Measurements from ENCODE around the gene WIPI1. TPM values are rescaled to one million over a fixed set of nuclear protein-coding genes. Genes with fewer than 3 reads are reported as not detected.

WIPI1 gene
- polyA plus RNA-seq, 2 of the 4 experiments (the other 2 are of a cell fraction), result 9.5 to 19.7 TPM

DNA sequence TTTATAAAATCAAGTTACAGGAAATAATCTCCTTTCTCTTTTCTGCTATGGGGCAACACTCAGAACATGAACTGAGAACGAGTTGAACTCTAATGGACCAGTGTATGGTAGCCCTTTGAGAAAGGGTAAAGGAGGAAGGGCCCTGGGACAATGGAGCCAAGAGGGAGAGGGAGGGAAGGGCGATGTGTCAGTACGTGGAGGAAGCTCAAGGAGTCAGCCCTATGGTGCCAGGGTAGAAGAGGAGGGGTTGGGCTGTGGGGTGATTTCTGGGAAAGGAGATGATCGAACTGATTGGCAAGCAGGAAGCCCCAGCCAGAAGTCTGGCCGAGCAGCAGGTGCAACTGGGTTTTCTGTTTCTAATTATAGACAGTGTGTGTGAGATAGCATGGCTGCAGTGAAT, 4.3 kb upstream of the WIPI1 start:
- H3K4me1 ChIP-seq, result peaks cover 11% of the 10 kb centered on the region; the same call in 2 of the 3 replicates
- ChIA-PET CTCF (interaction anchor here (0.6 to 8.5 kb wide), 15 partner anchors 12 to 571 kb away, joined by 3 to 59 read pairs (median 4); partner anchors contain the start of gene AMZ2), POLR2A (no interaction called here)
- no peak overlapping the region for H3K27ac ChIP-seq
- H3K4me3 ChIP-seq, result no peak overlapping the region
- H3K9me3 ChIP-seq, result no peaks in the 10 kb centered on the region
- no peak for TF ChIP-seq ZC3H11A (IDR thresholded peaks at IDR 0.05)
- TF ChIP-seq, protein P1, sequence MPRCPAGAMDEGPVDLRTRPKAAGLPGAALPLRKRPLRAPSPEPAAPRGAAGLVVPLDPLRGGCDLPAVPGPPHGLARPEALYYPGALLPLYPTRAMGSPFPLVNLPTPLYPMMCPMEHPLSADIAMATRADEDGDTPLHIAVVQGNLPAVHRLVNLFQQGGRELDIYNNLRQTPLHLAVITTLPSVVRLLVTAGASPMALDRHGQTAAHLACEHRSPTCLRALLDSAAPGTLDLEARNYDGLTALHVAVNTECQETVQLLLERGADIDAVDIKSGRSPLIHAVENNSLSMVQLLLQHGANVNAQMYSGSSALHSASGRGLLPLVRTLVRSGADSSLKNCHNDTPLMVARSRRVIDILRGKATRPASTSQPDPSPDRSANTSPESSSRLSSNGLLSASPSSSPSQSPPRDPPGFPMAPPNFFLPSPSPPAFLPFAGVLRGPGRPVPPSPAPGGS (IDR thresholded peaks at IDR 0.05), result no peak
- TF ChIP-seq MAZ (IDR thresholded peaks at IDR 0.05; ENCODE audit: borderline replicate concordance, low read depth, low read length), result no peak
- no peak for TF ChIP-seq CBX2 (IDR thresholded peaks at IDR 0.05; ENCODE audit: borderline replicate concordance, low read depth)
- no peak for TF ChIP-seq FOXS1 (CRISPR knock-in tag; IDR thresholded peaks at IDR 0.05)
- TF ChIP-seq, protein P2, sequence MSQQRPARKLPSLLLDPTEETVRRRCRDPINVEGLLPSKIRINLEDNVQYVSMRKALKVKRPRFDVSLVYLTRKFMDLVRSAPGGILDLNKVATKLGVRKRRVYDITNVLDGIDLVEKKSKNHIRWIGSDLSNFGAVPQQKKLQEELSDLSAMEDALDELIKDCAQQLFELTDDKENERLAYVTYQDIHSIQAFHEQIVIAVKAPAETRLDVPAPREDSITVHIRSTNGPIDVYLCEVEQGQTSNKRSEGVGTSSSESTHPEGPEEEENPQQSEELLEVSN (IDR thresholded peaks at IDR 0.05; ENCODE audit: borderline replicate concordance, low read depth), result no peak
- no peak for TF ChIP-seq EHMT2 (IDR thresholded peaks at IDR 0.05; ENCODE audit: low read depth)
- TF ChIP-seq HOXB13 (CRISPR knock-in tag; IDR thresholded peaks at IDR 0.05; ENCODE audit: low read depth), result no peak
- TF ChIP-seq RFX5 (IDR thresholded peaks at IDR 0.05), result no peak
- TF ChIP-seq JUN (IDR thresholded peaks at IDR 0.05), result no peak
- no peak for TF ChIP-seq EP300 (IDR thresholded peaks at IDR 0.05)
- TF ChIP-seq KDM1A (IDR thresholded peaks at IDR 0.05; ENCODE audit: low read depth), result no peak
- TF ChIP-seq HEYL (CRISPR knock-in tag; IDR thresholded peaks at IDR 0.05), result no peak
- TF ChIP-seq, protein P3, sequence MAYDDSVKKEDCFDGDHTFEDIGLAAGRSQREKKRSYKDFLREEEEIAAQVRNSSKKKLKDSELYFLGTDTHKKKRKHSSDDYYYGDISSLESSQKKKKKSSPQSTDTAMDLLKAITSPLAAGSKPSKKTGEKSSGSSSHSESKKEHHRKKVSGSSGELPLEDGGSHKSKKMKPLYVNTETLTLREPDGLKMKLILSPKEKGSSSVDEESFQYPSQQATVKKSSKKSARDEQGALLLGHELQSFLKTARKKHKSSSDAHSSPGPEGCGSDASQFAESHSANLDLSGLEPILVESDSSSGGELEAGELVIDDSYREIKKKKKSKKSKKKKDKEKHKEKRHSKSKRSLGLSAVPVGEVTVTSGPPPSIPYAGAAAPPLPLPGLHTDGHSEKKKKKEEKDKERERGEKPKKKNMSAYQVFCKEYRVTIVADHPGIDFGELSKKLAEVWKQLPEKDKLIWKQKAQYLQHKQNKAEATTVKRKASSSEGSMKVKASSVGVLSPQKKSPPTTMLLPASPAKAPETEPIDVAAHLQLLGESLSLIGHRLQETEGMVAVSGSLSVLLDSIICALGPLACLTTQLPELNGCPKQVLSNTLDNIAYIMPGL (CRISPR knock-in tag; IDR thresholded peaks at IDR 0.05; ENCODE audit: borderline replicate concordance), result no peak
- TF ChIP-seq, protein P4, sequence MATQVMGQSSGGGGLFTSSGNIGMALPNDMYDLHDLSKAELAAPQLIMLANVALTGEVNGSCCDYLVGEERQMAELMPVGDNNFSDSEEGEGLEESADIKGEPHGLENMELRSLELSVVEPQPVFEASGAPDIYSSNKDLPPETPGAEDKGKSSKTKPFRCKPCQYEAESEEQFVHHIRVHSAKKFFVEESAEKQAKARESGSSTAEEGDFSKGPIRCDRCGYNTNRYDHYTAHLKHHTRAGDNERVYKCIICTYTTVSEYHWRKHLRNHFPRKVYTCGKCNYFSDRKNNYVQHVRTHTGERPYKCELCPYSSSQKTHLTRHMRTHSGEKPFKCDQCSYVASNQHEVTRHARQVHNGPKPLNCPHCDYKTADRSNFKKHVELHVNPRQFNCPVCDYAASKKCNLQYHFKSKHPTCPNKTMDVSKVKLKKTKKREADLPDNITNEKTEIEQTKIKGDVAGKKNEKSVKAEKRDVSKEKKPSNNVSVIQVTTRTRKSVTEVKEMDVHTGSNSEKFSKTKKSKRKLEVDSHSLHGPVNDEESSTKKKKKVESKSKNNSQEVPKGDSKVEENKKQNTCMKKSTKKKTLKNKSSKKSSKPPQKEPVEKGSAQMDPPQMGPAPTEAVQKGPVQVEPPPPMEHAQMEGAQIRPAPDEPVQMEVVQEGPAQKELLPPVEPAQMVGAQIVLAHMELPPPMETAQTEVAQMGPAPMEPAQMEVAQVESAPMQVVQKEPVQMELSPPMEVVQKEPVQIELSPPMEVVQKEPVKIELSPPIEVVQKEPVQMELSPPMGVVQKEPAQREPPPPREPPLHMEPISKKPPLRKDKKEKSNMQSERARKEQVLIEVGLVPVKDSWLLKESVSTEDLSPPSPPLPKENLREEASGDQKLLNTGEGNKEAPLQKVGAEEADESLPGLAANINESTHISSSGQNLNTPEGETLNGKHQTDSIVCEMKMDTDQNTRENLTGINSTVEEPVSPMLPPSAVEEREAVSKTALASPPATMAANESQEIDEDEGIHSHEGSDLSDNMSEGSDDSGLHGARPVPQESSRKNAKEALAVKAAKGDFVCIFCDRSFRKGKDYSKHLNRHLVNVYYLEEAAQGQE (IDR thresholded peaks at IDR 0.05), result no peak
- TF ChIP-seq SREBF2 (IDR thresholded peaks at IDR 0.05), result no peak
- no peak for TF ChIP-seq CHD2 (IDR thresholded peaks at IDR 0.05; ENCODE audit: low read length, partially characterized antibody)
- TF ChIP-seq MAX (IDR thresholded peaks at IDR 0.05), result no peak
- TF ChIP-seq KDM5A (IDR thresholded peaks at IDR 0.05), result no peak
- ATAC-seq, result no peak
- DNase-seq (ENCODE audit: low read depth in 1 of 2, low spot score in 1 of 2), result no peak
- whole genome bisulfite sequencing (ENCODE audit: missing lambda C conversion rate), result 24% methylated on average over 5 of the region's 5 CpGs
- H3K4me2 ChIP-seq, result no peak overlapping the region
- FAIRE-seq, result no peak

- ChIA-PET CTCF (interaction anchor here (3.0 to 8.5 kb wide), 2 partner anchors 198 to 289 kb away, joined by 39 to 59 read pairs; no protein-coding TSS in a partner anchor), POLR2A (no interaction called here)
- Histone ChIP-seq H3K4me3 (no peak overlapping the region), H3K4me1 (peaks cover 16% of the 10 kb centered on the region), H3K4me2 (no peak overlapping the region), H3K27ac (no peak overlapping the region), H3K9me3 (no peaks in the 10 kb centered on the region)
- WGBS (ENCODE audit: missing lambda C conversion rate), result 83% methylated on average over 1 of the region's 1 CpG
- no peak for DNase-seq (ENCODE audit: low read depth in 1 of 2, low spot score in 1 of 2)
- peak; percentile 51 for TF ChIP-seq MAFK (IDR thresholded peaks at IDR 0.05; ENCODE audit: partially characterized antibody)
- no peak for TF ChIP-seq MAZ (IDR thresholded peaks at IDR 0.05; ENCODE audit: borderline replicate concordance, low read depth, low read length)
- no peak for FAIRE-seq
- ATAC-seq, result no peak
Measured at GRCh38 chr17:68461122-68461539, 3.8 kb upstream of the WIPI1 start.
